Keratinocyte (primary cell): Measurements from ENCODE around the gene CCNA2. TPM values are rescaled to one million over a fixed set of nuclear protein-coding genes. Genes with fewer than 3 reads are reported as not detected.

Source experiments
- DNase-seq: peaks from one replicate; pipeline ENCODE4 v3.0.0-alpha.2; 2011; ENCODE audit warnings: low read depth, missing footprints, low spot score
- FAIRE-seq: peaks from 2 replicates; lab custom pipeline; 2011; peaks lifted over from hg19 to GRCh38; lab: Jason Lieb, UNC
- H2AFZ ChIP-seq: 2 replicates; pipeline ENCODE4 v1.6.0; 2012; ENCODE audit warnings: low read length, control low read depth, inconsistent platforms; ENCODE audit not compliant: control insufficient read depth
- H3K27ac ChIP-seq: 2 replicates; pipeline ENCODE4 v1.5.1; 2011; ENCODE audit warnings: low read length; ENCODE audit not compliant: control insufficient read depth, insufficient read depth
- H3K27me3 ChIP-seq: 3 replicates; pipeline ENCODE4 v1.6.0; 2011; ENCODE audit warnings: low read length; ENCODE audit not compliant: control insufficient read depth, insufficient read depth; ENCODE audit errors: extremely low read depth
- H3K36me3 ChIP-seq, 2 experiments: 2 replicates in 1 of 2; 3 replicates in 1 of 2; pipeline ENCODE4 v1.5.1; 2011; ENCODE audit warnings: low read length in 2 of 2, mild to moderate bottlenecking in 1 of 2; ENCODE audit not compliant: control insufficient read depth in 2 of 2, insufficient read depth in 2 of 2; ENCODE audit errors: extremely low read depth in 1 of 2
- H3K4me1 ChIP-seq: 3 replicates; pipeline ENCODE4 v1.5.1; 2011; ENCODE audit warnings: low read length; ENCODE audit not compliant: control insufficient read depth, insufficient read depth; ENCODE audit errors: extremely low read depth
- H3K4me2 ChIP-seq: 3 replicates; pipeline ENCODE4 v1.6.0; 2011; ENCODE audit warnings: low read depth, low read length; ENCODE audit not compliant: control insufficient read depth, insufficient read depth; ENCODE audit errors: extremely low read depth
- H3K4me3 ChIP-seq, 3 experiments: fragments of 200-600 bp in 1 of 3; sonication (generic) in 1 of 3; 2 replicates in 2 of 3; 3 replicates in 1 of 3; pipeline ENCODE4 v1.5.1; 2011 to 2016; ENCODE audit warnings: low read length in 3 of 3, mild to moderate bottlenecking in 3 of 3, control low read depth in 2 of 3, inconsistent platforms in 1 of 3, low read depth in 1 of 3, mixed read lengths in 1 of 3, mixed run types in 1 of 3, moderate library complexity in 1 of 3; ENCODE audit not compliant: control insufficient read depth in 2 of 3, insufficient read depth in 2 of 3; ENCODE audit errors: extremely low read depth in 1 of 3
- H3K79me2 ChIP-seq: 2 replicates; pipeline ENCODE4 v1.6.0; 2012; ENCODE audit warnings: low read length; ENCODE audit not compliant: control insufficient read depth, insufficient read depth
- H3K9ac ChIP-seq: 3 replicates; pipeline ENCODE4 v1.6.0; 2011; ENCODE audit warnings: low read length; ENCODE audit not compliant: control insufficient read depth, insufficient read depth; ENCODE audit errors: extremely low read depth
- H3K9me1 ChIP-seq: 3 replicates; pipeline ENCODE4 v1.6.0; 2011; ENCODE audit warnings: low read length; ENCODE audit not compliant: control insufficient read depth, insufficient read depth; ENCODE audit errors: extremely low read depth
- H3K9me3 ChIP-seq: 2 replicates; pipeline ENCODE4 v1.5.1; 2012; ENCODE audit warnings: low read depth, low read length; ENCODE audit not compliant: control insufficient read depth
- H4K20me1 ChIP-seq: 3 replicates; pipeline ENCODE4 v1.6.0; 2011; ENCODE audit warnings: low read length; ENCODE audit not compliant: control insufficient read depth, insufficient read depth; ENCODE audit errors: extremely low read depth
- EZH2 ChIP-seq: IDR thresholded peaks from one replicate; pipeline ENCODE4 v1.6.1; 2012; ENCODE audit warnings: inconsistent platforms, mild to moderate bottlenecking, low read length, moderate library complexity
- dilution Hi-C: fragments of 300-500 bp; cut with MboI; formaldehyde crosslinking; loops from one replicate; pipeline ENCODE4 v1.7.0; 2020; ENCODE audit warnings: low sequenced_read_pairs; ENCODE audit not compliant: extremely low pct_ligation_motif_present
- polyA plus RNA-seq, 5 experiments: library from polyadenylated mRNA; depleted of rRNA in 3 of 5; stranded (reverse) in 3 of 5; stranded (forward) in 1 of 5; unstranded in 1 of 5; fragments of >200 nt; gene quantifications; 1 replicate in 1 of 5; 2 replicates in 3 of 5; 3 replicates in 1 of 5; pipeline versions ENCODE4 v1.2.1 to v1.2.3, GENCODE V29; 2011 to 2012; ENCODE audit warnings: missing spikeins in 2 of 5, low read depth in 1 of 5, low replicate concordance in 1 of 5
- TF ChIP-seq, protein P1 (sequence below), 3 experiments: IDR thresholded peaks in 1 of 3; conservative IDR thresholded peaks in 1 of 3; optimal IDR thresholded peaks in 1 of 3; 2 replicates in 2 of 3; 3 replicates in 1 of 3; pipeline versions ENCODE3 to v1.5.1; 2011; ENCODE audit warnings: low read length in 3 of 3, mild to moderate bottlenecking in 3 of 3, moderate library complexity in 2 of 3, control low read depth in 1 of 3, inconsistent platforms in 1 of 3; ENCODE audit not compliant: insufficient read depth in 2 of 3; ENCODE audit errors: extremely low read depth in 1 of 3

The CCNA2 gene
- polyA plus RNA-seq, 1 donor (not counting 4 experiments of a cell fraction or from before 2014, with no cell fraction given): 27.4 TPM

DNA sequence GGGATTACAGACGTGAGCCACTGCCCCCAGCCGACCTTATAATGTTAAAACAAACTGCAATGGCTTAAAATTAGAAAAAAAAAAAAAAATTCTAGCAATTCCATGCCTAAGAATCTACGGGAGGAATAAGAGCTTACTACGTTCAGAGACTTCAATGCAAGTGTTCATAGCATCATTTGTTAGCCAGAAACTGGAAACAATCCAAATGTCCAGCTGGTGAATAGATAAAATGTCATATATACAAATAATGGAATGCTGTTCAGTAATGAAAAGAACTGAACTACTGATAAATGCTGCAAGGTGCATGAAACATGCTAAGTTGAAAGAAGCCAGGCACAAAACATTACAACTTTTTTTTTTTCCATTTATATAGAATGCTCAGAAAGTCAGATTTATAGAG is 17.3 kb downstream of the CCNA2 start:
- H3K4me2 ChIP-seq: no peak overlapping the region
- FAIRE-seq (no peak), DNase-seq (no peak)
- no peak overlapping the region for H3K4me3 ChIP-seq
- no peak overlapping the region for H3K9ac ChIP-seq
- H3K27ac ChIP-seq: no peak overlapping the region
- no peak for TF ChIP-seq EZH2
- TF ChIP-seq, protein P1, sequence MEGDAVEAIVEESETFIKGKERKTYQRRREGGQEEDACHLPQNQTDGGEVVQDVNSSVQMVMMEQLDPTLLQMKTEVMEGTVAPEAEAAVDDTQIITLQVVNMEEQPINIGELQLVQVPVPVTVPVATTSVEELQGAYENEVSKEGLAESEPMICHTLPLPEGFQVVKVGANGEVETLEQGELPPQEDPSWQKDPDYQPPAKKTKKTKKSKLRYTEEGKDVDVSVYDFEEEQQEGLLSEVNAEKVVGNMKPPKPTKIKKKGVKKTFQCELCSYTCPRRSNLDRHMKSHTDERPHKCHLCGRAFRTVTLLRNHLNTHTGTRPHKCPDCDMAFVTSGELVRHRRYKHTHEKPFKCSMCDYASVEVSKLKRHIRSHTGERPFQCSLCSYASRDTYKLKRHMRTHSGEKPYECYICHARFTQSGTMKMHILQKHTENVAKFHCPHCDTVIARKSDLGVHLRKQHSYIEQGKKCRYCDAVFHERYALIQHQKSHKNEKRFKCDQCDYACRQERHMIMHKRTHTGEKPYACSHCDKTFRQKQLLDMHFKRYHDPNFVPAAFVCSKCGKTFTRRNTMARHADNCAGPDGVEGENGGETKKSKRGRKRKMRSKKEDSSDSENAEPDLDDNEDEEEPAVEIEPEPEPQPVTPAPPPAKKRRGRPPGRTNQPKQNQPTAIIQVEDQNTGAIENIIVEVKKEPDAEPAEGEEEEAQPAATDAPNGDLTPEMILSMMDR (optimal IDR thresholded peaks at IDR 0.05 in 1 of 3, IDR thresholded peaks at IDR 0.05 in 1 of 3, conservative IDR thresholded peaks at IDR 0.05 in 1 of 3; ENCODE audit: extremely low read depth in 1 of 3, insufficient read depth in 2 of 3, low read length in 3 of 3): no peak
- dilution Hi-C loops: no loop called here
- H3K27me3 ChIP-seq: no peaks in the 10 kb centered on the region
- no peak overlapping the region for H2AFZ ChIP-seq
- no peaks in the 10 kb centered on the region for H3K9me3 ChIP-seq
- H4K20me1 ChIP-seq: no peaks in the 10 kb centered on the region
- peaks cover 2% of the 10 kb centered on the region for H3K4me1 ChIP-seq
- H3K79me2 ChIP-seq: peaks cover 10% of the 10 kb centered on the region
- no peaks in the 10 kb centered on the region for H3K9me1 ChIP-seq
- H3K36me3 ChIP-seq: peaks cover 8 to 17% of the 10 kb centered on the region in 2 experiments

DNA sequence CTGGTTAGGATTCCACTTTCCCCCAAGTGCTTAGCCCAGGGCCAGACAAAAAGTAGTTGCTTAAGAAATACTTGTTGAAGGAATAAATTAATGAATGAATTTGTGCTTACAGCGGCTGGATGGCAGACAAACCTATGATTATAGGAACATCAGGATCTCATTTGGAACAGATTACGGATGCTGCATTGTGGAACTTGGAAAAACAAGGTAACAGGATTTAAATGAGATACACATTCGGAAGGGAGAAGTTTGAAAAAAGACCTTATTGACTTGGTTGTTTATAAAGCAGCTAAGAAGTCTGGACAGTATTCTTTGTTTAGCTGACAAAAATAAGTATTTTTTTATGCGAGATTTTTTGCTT is 22.0 kb downstream of the CCNA2 start:
- no peaks in the 10 kb centered on the region for H3K9me1 ChIP-seq
- peaks cover 12% of the 10 kb centered on the region for H3K79me2 ChIP-seq
- no peaks in the 10 kb centered on the region for H4K20me1 ChIP-seq
- H3K27me3 ChIP-seq: no peaks in the 10 kb centered on the region
- H3K27ac ChIP-seq: peak overlapping the region; percentile 90
- peak overlapping the region; percentile 62 to 98 (median 89) for H3K4me3 ChIP-seq
- no peak for TF ChIP-seq EZH2
- TF ChIP-seq, protein P1 (optimal IDR thresholded peaks at IDR 0.05 in 1 of 3, IDR thresholded peaks at IDR 0.05 in 1 of 3, conservative IDR thresholded peaks at IDR 0.05 in 1 of 3; ENCODE audit: extremely low read depth in 1 of 3, insufficient read depth in 2 of 3, low read length in 3 of 3): no peak
- H2AFZ ChIP-seq: peak overlapping the region; percentile 100
- no peak for DNase-seq
- peak overlapping the region; percentile 98 for H3K9ac ChIP-seq
- peaks cover 8% of the 10 kb centered on the region for H3K4me1 ChIP-seq
- dilution Hi-C loops: no loop called here
- peaks cover 0 to 5% of the 10 kb centered on the region in 2 experiments for H3K36me3 ChIP-seq
- H3K9me3 ChIP-seq: no peaks in the 10 kb centered on the region
- FAIRE-seq: no peak
- H3K4me2 ChIP-seq: peak overlapping the region; percentile 98
